GM10248 (cell line): ENCODE data around the gene GSTT4.

Source experiments
- CTCF ChIA-PET: fragments of 300-600 bp; sonication (Branson Sonifier 250); formaldehyde crosslinking; extraction: SDS; loops from one replicate; lab custom pipeline; 2021; ENCODE audit warnings: antibody characterized with exemption; lab: Yijun Ruan, JAX
- POLR2A ChIA-PET: fragments of 350-650 bp; sonication (Branson Sonifier 250); formaldehyde crosslinking; extraction: SDS; loops from one replicate; lab custom pipeline; 2020; ENCODE audit warnings: antibody characterized with exemption; lab: Yijun Ruan, JAX
- DNase-seq: peaks from one replicate; pipeline ENCODE4 v3.0.0; 2012; ENCODE audit errors: extremely low spot score
- CTCF ChIP-seq: IDR thresholded peaks from 2 replicates; pipeline ENCODE4 v1.5.1; 2012; ENCODE audit warnings: mild to moderate bottlenecking, low read depth; ENCODE audit errors: extremely low read depth, missing control alignments, control extremely low read depth

Gene GSTT4

GRCh38 chr22:24023204-24023789, 18.0 kb upstream of the GSTT4 start:
- no peak for DNase-seq
- POLR2A ChIA-PET: no interaction called here
- CTCF ChIA-PET: interaction anchor here (0.9 kb wide), 1 partner anchor 11 kb away, joined by 3 read pairs; no protein-coding TSS in a partner anchor
- TF ChIP-seq CTCF: no peak

GRCh38 chr22:24021304-24021703, 16.1 kb upstream of the GSTT4 start:
- POLR2A ChIA-PET: no interaction called here
- CTCF ChIA-PET: no interaction called here
- TF ChIP-seq CTCF: no peak
- no peak for DNase-seq

- ChIA-PET CTCF (no interaction called here), POLR2A (no interaction called here)
- DNase-seq: no peak
- no peak for TF ChIP-seq CTCF
These were observed 10.9 kb upstream of the GSTT4 start for GRCh38 chr22:24016156-24016555.

- DNase-seq: no peak
- TF ChIP-seq CTCF: no peak
- ChIA-PET CTCF (interaction anchor here (1.0 to 1.6 kb wide), 2 partner anchors 11 to 37 kb away, joined by 3 to 4 read pairs; no protein-coding TSS in a partner anchor), POLR2A (no interaction called here)
These were observed 6.4 kb upstream of the GSTT4 start for GRCh38 chr22:24011735-24012068.

- no peak for DNase-seq
- ChIA-PET CTCF (interaction anchor here (1.3 to 3.0 kb wide), 5 partner anchors 10 to 145 kb away, joined by 3 to 10 read pairs (median 5); no protein-coding TSS in a partner anchor), POLR2A (no interaction called here)
- no peak for TF ChIP-seq CTCF
These were observed 4.8 kb upstream of the GSTT4 start for GRCh38 chr22:24010018-24010391.

- ChIA-PET POLR2A (no interaction called here), CTCF (interaction anchor here (1.9 to 3.0 kb wide), 3 partner anchors 17 to 146 kb away, joined by 5 to 10 read pairs (median 7); no protein-coding TSS in a partner anchor)
- DNase-seq: no peak
- no peak for TF ChIP-seq CTCF
These were observed 4.2 kb upstream of the GSTT4 start for GRCh38 chr22:24009227-24010017.
